Panc1 (cell line): ENCODE measurements around the gene DDIT3.

Experiments used
- SIN3A ChIP-seq: IDR thresholded peaks from 2 replicates; pipeline ENCODE4 v1.6.1; 2012; ENCODE audit warnings: low read depth, mild to moderate bottlenecking, low read length, moderate library complexity, borderline replicate concordance; ENCODE audit not compliant: insufficient read depth
- TF ChIP-seq, protein P1 (sequence below): fragments of 450-650 bp; IDR thresholded peaks from 2 replicates; pipeline ENCODE4 v1.5.1; 2017; ENCODE audit warnings: mild to moderate bottlenecking

DNA sequence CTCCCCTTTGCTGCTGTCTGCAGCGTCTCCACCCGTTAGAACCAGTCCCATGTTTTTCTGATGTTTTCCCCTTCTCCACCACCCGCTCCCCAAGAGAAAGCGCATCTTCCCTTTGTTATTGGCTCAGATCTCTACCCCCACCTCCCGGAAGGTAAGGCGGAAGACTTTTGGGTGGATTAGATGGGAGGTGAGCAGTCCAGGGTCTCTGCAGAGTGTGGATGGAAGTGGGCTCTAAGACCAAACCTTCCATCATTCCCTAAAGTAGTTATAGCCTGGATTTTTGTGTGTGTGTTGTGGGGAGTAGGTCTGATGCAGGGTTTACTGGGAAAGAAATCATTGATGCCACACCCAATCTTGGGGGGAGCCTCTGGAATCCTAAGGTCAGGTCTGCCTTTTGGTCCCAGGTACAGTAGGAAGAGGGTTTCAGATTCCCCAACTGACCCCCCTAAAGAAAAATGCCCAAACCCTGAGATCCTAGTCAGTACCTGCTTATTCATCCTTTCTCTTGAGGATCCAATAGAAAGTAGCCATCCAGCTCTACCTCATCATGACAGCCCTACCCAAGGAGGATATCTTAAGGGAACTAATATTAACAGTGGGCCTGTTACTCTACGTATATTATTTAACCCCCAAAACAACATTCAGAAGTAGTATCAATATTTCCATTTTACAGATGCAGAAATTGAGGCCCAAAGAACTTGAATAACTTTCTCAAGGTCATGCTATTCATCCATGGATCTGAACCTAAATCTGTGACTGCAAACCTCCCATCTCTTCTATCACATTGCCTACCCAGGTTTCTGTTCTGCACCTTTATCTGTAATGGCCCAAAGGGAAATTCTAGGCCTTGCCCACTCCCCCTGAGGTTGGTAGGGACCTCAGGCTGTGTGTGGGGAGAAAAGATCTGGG lies 30.6 kb upstream of the DDIT3 start:
- TF ChIP-seq, protein P1, sequence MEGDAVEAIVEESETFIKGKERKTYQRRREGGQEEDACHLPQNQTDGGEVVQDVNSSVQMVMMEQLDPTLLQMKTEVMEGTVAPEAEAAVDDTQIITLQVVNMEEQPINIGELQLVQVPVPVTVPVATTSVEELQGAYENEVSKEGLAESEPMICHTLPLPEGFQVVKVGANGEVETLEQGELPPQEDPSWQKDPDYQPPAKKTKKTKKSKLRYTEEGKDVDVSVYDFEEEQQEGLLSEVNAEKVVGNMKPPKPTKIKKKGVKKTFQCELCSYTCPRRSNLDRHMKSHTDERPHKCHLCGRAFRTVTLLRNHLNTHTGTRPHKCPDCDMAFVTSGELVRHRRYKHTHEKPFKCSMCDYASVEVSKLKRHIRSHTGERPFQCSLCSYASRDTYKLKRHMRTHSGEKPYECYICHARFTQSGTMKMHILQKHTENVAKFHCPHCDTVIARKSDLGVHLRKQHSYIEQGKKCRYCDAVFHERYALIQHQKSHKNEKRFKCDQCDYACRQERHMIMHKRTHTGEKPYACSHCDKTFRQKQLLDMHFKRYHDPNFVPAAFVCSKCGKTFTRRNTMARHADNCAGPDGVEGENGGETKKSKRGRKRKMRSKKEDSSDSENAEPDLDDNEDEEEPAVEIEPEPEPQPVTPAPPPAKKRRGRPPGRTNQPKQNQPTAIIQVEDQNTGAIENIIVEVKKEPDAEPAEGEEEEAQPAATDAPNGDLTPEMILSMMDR: no peak
- no peak for TF ChIP-seq SIN3A
